GM18907 (cell line): ENCODE data around the gene ATP6V1C2.
"Not testable (repeated sequence)": the region's sequence is repeated elsewhere in the genome, so short reads cannot be mapped to it uniquely, and the experiment has no call there.

ENCODE experiments used
- ATAC-seq: cut with Tn5 transposase; IDR thresholded peaks from one replicate; pipeline ENCODE4 v1.9.1; 2021; ENCODE audit warnings: mild to moderate bottlenecking, moderate library complexity; ENCODE audit not compliant: unreplicated experiment

ATP6V1C2 gene

GRCh38 chr2:10812362-10813162 is 91.1 kb downstream of the ATP6V1C2 start, which contains the start of gene PDIA6:
Gene PDIA6, minus strand, starts transcription at chr2:10812785. Its CDS starts 89 bp downstream, at chr2:10812696.
- peak; percentile 93 for ATAC-seq

DNA sequence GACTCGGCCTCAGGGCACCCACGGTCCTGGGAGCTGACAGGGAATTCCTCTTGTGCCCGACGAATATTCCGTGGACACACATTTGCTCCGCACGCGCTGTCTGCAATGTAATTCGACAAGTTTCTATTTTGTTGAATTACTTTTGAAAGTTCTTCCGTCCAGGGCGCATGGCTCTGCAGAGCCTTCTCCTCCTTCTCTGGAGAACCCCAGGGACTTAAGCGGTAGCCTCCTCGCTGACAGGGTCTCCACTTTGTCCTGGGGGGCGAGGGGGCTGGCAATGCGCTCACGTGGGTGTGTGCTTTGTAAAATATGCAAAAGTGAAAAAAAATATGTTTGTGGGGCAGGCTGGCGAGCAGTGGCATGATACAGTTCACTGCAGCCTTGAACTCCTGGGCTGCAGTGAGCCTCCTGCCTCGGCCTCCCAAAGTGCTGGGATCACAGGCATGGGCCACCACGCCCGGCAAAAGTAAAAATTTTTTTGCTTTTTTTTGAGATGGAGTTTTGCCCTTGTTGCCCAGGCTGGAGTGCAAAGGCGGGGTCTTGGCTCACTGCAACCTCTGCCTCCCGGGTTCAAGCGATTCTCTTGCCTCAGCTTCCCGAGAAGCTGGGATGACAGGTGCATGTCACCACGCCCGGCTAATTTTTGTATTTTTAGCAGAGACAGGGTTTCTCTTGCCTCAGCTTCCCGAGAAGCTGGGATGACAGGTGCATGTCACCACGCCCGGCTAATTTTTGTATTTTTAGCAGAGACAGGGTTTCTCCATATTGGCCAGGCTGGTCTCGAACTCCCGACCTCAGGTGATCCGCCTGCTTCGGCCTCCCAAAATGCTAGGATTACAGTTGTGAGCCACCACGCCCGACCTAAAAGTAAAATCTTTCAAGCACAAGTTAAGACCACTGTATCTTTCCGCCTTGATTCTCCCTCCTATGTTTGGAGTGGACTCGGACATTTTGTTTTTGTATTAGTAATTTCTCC is 92.0 kb downstream of the ATP6V1C2 start:
- ATAC-seq: not testable (repeated sequence)

GRCh38 chr2:10814142-10814541 is 92.7 kb downstream of the ATP6V1C2 start:
- no peak for ATAC-seq

DNA sequence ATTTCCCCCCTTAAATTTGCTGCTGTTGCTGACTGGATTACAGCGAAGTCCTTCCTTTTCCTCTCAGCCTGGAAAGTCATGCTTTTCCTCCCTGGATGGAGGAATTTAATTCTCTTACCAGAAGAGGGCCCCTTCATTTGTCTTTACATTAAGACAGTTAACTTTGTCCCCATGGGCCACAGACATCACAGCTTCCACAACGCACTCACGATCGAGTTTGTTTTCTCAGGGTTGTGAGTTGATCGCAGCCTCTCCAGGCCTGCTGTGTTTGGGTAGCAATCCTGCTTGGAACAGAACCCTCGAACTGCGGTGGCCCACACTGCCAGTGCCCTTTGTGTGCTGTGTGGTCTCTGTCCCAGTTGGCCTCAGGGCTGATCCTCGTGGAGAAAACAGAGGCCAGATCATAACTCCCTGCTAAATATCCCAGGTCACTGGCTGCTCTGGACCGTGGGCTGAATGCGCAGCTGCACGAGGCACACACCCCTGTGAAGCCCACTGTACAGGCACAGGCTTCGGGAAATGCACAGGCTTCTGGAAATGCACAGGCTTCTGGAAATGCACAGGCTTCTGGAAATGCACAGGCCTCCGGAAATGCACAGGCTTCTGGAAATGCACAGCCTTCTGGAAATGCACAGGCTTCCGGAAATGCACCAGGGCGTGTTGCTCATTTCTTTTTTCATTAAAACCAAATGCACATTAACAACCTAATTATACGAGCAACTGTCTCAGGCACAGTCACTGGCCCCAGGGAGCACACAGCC is 93.3 kb downstream of the ATP6V1C2 start:
- no peak for ATAC-seq

DNA sequence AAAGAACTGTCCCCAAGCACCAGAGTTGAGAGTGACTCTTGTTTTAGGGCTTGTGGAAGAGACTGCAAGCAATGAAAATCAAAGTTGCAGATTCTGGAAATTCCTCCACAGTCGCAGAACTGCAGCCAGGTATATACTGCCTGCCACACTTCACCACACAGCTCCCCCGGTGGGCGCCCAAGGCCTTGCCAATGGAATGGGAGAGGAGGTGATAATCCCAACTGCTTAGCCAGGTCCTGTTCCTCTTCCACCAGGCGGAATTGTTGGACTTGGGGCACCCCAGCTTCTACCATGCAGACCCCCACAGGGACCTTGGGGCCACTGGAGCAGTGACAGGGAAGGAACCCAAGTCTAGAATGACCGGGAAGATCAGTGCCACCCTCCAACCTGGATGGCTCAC is 96.0 kb downstream of the ATP6V1C2 start:
- ATAC-seq: no peak

GRCh38 chr2:10818305-10818704 is 96.9 kb downstream of the ATP6V1C2 start:
- not testable (repeated sequence) for ATAC-seq

DNA sequence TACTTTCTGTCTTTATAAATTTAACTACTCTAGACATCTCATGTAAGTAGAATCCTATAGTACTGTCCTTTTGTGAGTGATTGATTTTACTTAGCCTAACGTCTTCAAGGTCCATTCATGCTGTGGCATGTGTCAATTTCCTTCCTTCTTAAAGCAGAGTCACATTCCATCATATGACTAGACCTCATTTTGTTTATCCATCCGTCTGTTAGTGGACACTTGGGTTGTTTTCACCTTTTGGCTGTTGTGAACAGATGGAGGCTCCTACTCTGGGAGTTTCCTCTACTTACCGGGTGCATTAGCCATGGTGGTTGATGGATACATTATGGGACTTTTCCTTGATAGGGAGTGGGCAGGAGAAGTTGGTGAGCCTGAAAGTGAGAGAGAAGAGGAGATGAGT is 97.6 kb downstream of the ATP6V1C2 start:
- ATAC-seq: no peak

- ATAC-seq: no peak
Measured at GRCh38 chr2:10819714-10820314, 98.4 kb downstream of the ATP6V1C2 start.

DNA sequence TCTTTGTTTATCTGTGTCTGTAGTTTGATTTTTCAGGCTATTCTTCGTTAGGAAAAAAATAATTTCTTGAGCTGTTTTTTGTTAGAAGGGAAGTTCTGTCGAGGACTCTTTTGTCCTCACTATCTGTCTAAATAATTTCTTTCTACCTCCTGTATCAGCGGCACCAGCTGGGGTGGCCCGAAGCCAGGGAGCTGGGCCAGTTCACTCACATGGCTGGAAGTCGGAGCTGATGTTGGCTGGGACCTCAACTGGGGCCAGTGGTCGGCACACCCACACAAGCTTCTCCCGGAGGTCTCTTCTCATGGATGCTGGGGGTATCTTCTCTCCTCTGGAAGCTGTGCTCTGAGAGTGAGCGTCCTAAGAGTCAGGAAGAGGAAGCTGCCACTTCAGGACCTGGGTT is 99.1 kb downstream of the ATP6V1C2 start:
- no peak for ATAC-seq

DNA sequence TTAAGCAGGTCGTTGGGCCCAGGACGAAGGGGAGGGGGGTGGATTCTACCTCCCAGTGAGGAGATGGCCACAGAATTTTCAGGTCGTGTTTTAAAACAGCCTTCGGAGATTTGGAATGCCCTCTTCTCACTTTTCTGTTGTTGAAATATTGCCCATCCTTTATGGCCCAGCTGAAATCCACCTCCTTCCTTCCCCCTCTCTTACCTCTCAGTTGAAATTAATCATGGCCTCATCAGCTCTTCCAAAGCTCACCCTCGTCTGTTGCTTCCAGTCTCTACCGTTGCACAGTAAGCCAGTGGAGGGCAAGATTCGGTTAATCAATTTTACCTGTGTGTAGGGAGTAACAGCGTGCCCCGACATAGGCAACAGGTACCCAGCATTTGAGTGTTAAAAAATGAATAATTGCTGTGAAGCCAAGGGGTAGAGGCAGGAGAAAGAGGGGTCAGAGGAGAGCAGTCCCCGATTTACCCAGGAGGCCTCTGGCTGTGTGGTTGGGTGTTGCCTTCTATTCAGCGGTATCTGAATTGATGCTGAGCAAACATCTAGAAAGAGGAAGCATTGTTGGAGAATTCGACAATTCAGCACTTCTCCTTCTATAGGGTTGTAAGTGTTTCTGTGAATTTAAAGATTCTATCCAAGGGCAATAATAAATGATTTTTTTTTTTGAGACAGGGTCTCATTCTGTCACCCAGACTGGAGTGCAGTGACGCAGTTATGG is 99.7 kb downstream of the ATP6V1C2 start:
- no peak for ATAC-seq

DNA sequence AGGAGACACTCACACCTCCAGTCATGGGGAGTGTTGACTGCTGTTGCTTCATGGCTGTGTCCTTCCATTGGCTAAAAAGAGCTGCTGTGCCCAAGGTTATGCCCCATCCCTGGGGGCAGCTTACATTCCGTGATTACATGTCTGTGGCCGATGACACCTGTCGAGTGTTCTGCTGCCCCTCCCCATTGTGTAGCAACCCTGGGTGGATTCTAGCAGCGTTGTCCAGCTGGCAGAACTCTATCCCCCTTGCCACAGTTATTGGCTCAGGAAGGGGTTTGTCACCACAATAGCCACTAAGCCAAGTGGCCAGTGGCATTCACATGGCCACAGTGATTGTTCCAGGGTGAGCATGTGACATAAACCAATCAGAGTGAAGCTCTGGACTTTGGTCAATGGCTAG is 102.8 kb downstream of the ATP6V1C2 start:
- ATAC-seq: no peak

DNA sequence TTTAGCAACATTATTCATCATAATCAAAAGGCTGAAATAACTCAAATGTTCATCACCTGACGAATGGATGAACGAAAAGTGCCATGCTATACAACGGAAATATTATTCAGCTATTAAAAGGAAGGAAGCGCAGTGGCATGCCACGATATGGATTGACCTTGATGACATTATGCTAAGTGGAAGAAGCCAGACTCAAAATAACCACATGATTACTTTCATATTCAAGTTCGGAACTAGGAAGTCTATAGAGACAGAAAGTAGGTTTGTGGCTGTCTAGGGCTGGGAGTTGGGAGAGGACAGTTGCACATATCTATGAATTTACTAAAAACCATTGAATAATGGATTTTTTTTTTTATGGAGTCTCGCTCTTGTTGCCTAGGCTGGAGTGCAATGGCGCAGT is 104.6 kb downstream of the ATP6V1C2 start:
- ATAC-seq: no peak

GRCh38 chr2:10826625-10827024 is 105.2 kb downstream of the ATP6V1C2 start:
- no peak for ATAC-seq

- ATAC-seq: no peak
Measured at GRCh38 chr2:10828346-10828745, 106.9 kb downstream of the ATP6V1C2 start.

- no peak for ATAC-seq
Measured at GRCh38 chr2:10829299-10829698, 107.9 kb downstream of the ATP6V1C2 start.

GRCh38 chr2:10830203-10830602 is 108.8 kb downstream of the ATP6V1C2 start:
- ATAC-seq: no peak

- ATAC-seq: no peak
Measured at GRCh38 chr2:10830641-10831399, 109.4 kb downstream of the ATP6V1C2 start.

- no peak for ATAC-seq
Measured at GRCh38 chr2:10831400-10831985, 110.1 kb downstream of the ATP6V1C2 start.
